IPS-NIHi11 (cell line): ENCODE measurements around the gene RELN.

Experiments
- DNase-seq: peaks from one replicate; pipeline ENCODE4 v3.0.0; 2012; ENCODE audit warnings: mixed read lengths, low spot score

Gene RELN

DNA sequence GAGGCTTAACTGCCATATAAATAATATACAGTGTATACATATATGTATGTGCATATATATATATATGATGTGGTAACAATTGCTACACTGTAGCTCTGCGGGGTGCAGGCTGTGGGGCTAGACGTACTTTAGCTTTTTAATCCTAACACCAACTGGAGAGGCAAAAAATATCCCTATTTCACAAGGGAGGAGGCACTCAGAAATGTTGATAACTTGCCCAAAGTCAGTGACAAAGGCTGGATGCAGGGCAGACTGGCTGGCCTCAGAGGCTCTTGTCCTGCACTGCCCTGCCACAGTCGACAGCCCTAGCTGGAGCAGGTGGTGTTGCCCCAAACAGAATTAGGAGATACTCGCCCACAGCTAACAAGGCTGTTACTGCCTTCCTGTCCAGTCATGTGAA, 1.5 kb upstream of the RELN start:
- DNase-seq, result no peak

DNA sequence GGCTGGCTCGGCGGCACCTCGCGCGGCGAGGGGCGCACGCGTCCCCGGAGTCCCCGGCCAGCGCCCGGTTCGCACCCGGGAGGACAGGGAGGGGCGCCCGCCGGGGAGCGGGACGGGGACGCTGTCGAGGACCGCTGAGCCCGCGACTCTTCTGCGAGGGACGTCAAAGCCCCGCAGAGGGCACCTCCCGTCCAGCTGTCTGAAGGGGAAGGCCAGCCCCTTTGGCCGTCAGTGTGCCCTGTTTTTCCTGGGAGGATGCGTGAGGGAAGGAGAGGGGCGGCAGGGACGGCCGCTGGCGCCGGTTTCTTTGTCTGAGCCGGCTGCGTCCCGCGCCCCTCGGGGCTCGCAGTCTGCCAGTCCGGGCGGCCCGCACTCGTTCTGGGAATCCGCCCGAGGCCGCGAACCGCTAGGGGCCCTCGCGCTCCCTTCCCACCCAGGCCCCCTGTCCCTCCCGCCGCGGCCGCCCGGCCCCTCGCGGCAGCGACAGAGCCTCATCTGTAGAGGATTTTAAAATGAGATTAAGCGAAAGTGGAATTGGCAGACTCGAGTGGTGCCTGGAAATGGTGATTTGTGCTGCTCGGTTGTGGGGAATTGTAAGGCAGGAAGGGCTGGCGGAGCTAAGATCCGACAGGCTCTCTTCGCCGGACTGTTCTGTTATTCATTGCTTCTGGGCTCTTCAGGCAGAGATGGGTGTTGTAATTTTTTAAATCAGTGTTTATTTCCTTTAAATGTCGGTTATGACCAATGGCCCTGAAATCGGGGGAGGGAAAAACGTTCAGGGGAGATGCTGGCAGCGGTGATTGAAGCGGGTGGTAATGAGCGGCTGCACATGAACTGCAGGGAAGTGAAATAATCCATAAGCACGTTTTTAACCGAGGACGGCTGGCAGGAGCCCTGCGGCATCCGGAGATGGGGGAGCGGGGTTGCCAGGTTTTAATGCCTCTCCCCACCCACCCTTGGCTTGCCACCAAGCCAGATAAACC, 618 bp upstream of the RELN start:
- peak; percentile 68 for DNase-seq

- peak; percentile 14 for DNase-seq
Observed at GRCh38 chr7:103988468-103989199, 824 bp downstream of the RELN start.

DNA sequence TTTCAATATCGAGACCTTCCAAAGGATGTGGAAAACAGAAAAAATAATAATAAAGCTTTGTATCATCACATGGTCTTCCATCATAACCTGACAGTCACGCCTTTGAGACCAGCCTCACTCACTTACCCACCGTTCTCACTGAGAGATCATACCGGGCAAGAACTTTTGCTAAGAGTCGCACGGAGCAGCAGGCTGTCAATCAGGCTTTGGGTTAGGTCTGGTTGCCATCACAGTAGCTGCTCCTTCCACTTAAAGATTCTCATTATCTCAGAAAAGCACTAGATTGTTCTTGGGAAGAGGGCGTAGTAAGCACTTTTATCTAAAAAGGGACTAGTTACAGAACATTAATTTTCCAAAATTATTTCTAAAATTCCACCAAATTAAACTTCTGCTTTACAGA, 2.0 kb downstream of the RELN start:
- DNase-seq, result no peak

GRCh38 chr7:103985565-103986126, 3.8 kb downstream of the RELN start:
- DNase-seq, result no peak

GRCh38 chr7:103984050-103984449, 5.4 kb downstream of the RELN start:
- DNase-seq, result no peak

GRCh38 chr7:103983201-103983977, 6.1 kb downstream of the RELN start:
- no peak for DNase-seq

GRCh38 chr7:103981003-103981423, 8.4 kb downstream of the RELN start:
- no peak for DNase-seq

- no peak for DNase-seq
Observed at GRCh38 chr7:103972779-103973434, 16.6 kb downstream of the RELN start.

- peak; percentile 15 for DNase-seq
Observed at GRCh38 chr7:103967401-103967800, 22.1 kb downstream of the RELN start.

DNA sequence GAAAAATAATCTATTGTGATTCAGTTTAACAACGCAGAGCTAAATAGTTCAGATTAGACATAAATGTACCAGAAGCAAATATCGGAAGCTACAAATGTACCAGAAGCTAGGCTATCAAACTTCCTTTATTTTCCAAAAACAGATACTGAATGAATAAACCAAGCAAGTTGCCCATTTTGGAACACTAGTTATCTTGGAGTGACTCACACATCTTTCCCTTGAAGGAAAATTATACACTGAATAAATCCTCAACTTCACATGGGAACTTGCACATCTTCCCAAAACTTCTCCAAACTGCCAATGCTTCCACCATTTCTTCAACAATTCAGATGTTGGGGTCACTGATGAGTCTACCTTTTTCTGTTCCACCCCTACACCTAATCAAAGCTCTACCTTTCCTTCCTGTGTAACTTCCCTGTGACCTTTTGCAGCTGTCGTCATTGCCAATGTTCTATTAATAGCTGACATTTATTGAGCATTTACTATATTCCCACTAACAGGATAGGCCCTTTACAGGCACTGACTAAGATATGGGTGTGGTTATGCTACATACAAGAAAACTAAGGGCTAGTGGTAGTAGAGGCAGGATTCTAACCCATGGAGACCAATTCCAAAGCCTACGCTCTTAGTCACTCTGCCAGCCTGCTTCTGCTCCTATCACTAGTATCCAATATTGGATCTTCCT, 22.7 kb downstream of the RELN start:
- no peak for DNase-seq

GRCh38 chr7:103964269-103964668, 25.2 kb downstream of the RELN start:
- DNase-seq, result no peak

GRCh38 chr7:103962070-103962469, 27.4 kb downstream of the RELN start:
- DNase-seq, result no peak

- DNase-seq, result no peak
Observed at GRCh38 chr7:103958284-103958818, 31.1 kb downstream of the RELN start.

DNA sequence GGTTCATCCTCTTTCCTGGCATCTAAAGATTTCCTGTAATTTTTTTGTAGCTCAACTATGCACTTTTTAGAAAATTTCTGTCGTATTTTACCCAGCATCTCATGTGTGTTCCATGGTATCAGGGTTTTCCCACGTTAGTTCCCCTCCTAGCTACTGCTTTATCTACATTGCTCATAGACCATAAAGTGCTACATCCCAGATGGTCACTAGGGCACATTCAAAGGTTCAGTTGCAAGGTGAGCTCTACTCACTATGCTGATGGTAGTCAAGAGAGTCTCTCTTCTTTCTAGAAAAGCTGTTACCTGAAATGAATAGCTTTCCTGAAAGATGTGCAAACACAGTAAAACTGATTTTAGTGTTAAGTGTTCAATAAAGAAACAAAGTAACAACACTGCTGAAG, 33.5 kb downstream of the RELN start:
- no peak for DNase-seq

DNA sequence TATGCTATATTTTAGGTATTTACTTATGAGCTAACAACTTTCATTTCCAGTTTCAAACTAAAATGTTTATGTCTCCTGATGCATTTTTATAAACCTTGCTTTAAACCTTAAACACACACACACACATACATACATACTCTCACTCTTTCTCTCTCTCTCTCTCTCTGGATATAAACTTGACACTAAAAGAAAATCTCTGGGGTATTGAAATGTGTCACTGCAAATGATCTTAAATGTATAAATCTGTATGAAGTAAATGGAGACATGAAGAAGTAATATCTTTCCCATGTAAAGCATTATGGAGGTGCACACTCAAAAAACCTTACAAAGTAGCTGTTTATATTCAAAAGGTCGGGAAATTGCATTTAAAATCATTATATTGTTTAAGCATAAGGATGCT, 37.0 kb downstream of the RELN start:
- DNase-seq, result no peak

DNA sequence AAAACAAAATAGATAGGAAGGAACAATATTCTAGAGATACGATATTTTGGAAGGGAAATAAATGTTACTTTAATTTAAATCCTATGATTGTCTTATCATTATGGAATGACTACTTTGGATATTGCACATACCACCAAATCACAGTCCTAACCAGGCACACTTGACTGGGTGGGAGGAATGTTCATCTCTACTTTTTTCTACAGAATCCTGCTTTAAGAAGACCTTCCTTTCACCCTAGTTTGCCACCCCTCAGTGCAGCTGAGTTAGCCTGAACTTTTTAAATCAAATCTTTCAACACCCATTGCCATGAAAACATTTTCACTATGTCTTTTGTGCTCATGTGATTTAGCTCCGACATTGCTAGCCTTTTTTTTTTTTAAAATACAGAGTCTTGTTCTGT, 38.1 kb downstream of the RELN start:
- no peak for DNase-seq

GRCh38 chr7:103949374-103949773, 40.1 kb downstream of the RELN start:
- no peak for DNase-seq

GRCh38 chr7:103947026-103947655, 42.3 kb downstream of the RELN start:
- no peak for DNase-seq

DNA sequence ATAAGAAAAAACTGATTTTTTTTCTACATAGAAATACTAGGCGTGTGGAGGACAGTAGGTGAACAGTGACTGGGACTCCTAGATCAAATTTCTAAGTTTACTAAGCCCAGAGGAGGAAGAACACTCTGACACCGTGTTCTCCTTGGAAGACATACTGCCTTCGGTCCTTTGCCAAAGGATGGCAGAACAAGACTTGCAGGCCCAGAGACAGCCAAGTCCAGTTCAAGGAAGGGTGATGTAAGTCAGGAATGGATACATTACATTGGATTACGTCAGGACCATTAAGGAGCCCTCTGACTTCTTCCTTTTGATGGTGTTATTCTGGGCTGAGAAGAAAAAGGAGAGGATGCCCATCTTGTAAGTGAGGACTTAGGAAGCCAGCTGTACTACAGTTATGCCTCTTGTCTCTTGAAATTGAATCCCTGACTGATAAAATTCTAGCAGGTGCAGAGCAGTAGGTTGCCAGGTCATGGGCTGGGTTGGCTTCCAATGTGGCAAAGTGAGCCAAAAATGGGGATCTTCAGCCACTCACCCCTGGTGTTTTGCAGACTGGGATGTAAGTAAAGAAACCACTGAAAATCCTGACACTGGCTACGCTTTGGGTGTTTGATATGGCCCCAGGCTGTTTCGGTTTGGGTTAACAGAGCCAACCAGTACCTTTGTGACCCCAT, 45.1 kb downstream of the RELN start:
- no peak for DNase-seq
